ENCODE results near the gene CHD9. TPM values are rescaled to one million over a fixed set of nuclear protein-coding genes. Genes with fewer than 3 reads are reported as not detected.
A peak's percentile ranks its signal among the peaks of the same experiment; 100 is the strongest.

Gene CHD9, protein sequence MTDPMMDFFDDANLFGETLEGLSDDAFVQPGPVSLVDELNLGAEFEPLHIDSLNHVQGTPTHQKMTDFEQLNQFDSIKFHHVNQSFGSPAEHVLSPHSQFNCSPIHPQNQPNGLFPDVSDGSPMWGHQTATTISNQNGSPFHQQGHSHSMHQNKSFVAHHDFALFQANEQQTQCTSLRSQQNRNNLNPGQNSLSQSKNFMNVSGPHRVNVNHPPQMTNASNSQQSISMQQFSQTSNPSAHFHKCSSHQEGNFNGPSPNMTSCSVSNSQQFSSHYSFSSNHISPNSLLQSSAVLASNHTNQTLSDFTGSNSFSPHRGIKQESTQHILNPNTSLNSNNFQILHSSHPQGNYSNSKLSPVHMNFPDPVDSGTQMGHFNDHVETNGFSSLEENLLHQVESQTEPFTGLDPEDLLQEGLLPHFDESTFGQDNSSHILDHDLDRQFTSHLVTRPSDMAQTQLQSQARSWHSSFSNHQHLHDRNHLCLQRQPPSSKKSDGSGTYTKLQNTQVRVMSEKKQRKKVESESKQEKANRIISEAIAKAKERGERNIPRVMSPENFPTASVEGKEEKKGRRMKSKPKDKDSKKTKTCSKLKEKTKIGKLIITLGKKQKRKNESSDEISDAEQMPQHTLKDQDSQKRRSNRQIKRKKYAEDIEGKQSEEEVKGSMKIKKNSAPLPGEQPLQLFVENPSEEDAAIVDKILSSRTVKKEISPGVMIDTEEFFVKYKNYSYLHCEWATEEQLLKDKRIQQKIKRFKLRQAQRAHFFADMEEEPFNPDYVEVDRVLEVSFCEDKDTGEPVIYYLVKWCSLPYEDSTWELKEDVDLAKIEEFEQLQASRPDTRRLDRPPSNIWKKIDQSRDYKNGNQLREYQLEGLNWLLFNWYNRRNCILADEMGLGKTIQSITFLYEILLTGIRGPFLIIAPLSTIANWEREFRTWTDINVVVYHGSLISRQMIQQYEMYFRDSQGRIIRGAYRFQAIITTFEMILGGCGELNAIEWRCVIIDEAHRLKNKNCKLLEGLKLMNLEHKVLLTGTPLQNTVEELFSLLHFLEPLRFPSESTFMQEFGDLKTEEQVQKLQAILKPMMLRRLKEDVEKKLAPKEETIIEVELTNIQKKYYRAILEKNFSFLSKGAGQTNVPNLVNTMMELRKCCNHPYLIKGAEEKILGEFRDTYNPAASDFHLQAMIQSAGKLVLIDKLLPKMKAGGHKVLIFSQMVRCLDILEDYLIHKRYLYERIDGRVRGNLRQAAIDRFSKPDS (N-terminal part only)
- total RNA-seq (10 to 100 TPM; 55.5 to 88.5 (median 85.5) TPM), polyA plus RNA-seq (10 to 100 TPM; 13.8 to 20.1 (median 15.2) TPM)

DNA sequence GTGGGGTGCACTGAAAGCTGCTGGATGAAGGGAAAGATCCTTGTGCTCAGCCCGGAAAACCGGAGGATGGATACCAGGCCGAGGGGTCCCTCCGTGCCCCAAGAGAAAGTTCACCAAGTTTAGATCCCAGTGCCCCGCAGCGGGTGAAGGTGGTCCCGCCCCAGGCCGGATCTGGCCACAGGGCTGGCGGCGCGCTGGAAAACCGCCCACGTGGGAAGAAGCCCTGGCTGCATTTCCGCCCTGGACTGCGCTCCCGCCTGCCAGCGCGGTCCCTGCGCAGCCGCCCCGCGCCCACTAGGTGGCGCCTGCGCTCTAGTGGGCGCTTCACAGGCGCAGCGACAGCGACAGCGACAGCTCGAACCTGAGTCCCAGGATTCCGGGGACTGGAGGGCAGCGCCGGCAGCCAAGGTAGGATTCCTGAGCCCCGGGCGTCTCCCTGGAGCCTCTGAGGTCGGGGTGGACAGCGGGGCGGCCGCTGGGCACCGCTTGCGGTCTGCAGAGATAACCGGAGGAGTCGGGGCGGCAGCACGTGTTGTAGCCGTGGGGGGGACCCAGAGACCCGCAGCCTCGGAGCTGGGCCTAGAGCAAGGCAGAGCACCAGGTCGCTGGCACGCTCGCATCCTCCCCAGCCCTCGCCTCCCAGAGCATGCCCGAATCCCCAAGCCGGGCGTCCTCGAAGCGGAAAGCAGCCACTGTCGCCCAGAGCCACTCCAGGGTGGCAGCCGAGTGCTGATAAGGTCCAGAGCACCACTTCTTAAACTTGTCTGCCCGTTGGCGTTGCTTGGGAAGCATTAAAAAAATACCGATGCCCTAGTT is at the start of gene CHD9:
Gene CHD9, plus strand, starts transcription at position 322 of the 816 bp plus-strand sequence. CDS start 101,099 bp downstream, outside the sequence.
- peaks cover 0 to 50% (median 42%) of the 10 kb centered on the region in 4 donors for H3K4me1 ChIP-seq
- H3K27me3 ChIP-seq, result no peaks in the 10 kb centered on the region
- no peaks in the 10 kb centered on the region for H3K36me3 ChIP-seq
- peak; percentile 94 for DNase-seq
- no peaks in the 10 kb centered on the region for H3K9me3 ChIP-seq
- H3K4me3 ChIP-seq, result peak within 1 kb of the TSS; percentile 51 to 74 (median 64)
- intact Hi-C loops (cut with DNase I), result loop anchor here (1.0 to 5.0 kb wide), 6 partner anchors 44 to 447 kb away; partner anchors contain the start of genes AKTIP and RBL2
- peak within 1 kb of the TSS; percentile 84 to 92 (median 90) for H3K27ac ChIP-seq
- TF ChIP-seq, protein P1, sequence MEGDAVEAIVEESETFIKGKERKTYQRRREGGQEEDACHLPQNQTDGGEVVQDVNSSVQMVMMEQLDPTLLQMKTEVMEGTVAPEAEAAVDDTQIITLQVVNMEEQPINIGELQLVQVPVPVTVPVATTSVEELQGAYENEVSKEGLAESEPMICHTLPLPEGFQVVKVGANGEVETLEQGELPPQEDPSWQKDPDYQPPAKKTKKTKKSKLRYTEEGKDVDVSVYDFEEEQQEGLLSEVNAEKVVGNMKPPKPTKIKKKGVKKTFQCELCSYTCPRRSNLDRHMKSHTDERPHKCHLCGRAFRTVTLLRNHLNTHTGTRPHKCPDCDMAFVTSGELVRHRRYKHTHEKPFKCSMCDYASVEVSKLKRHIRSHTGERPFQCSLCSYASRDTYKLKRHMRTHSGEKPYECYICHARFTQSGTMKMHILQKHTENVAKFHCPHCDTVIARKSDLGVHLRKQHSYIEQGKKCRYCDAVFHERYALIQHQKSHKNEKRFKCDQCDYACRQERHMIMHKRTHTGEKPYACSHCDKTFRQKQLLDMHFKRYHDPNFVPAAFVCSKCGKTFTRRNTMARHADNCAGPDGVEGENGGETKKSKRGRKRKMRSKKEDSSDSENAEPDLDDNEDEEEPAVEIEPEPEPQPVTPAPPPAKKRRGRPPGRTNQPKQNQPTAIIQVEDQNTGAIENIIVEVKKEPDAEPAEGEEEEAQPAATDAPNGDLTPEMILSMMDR (IDR thresholded peaks at IDR 0.05), result peak; percentile 99 to 100 (median 99)
- TF ChIP-seq POLR2A (IDR thresholded peaks at IDR 0.05) (no peak), EP300 (IDR thresholded peaks at IDR 0.05) (no peak), POLR2AphosphoS5 (IDR thresholded peaks at IDR 0.05) (peak in 3 of 4 donors; percentile 2 to 65 (median 40))
- 0 to 1% methylated on average over 62 of the region's 62 CpGs for WGBS, 2 donors

DNA sequence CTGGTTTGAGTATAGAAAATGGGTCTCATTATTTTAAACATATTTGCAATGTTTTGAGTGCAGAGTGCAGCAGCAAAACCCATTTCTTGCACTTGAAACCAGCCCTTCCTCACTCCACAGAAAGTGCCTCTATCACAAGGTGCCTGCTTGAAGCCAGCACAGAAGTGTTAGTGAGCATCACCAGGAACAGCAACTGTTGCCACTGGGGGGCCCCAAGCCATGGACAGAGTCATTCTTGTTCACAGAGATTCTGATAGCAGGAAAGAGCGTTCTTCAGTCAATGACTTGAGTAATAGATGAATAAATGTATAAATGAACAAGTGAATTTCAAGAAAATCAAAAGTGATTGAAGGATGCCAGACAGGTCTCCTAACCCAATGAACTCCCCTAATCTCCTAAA is 47.7 kb upstream of the CHD9 start:
- no peak overlapping the region for H3K4me3 ChIP-seq
- 89 to 97% methylated on average over 1 of the region's 1 CpG for WGBS, 2 donors
- TF ChIP-seq POLR2AphosphoS5 (IDR thresholded peaks at IDR 0.05) (no peak), POLR2A (IDR thresholded peaks at IDR 0.05) (no peak), EP300 (IDR thresholded peaks at IDR 0.05) (no peak)
- TF ChIP-seq, protein P1 (IDR thresholded peaks at IDR 0.05), result no peak
- H3K9me3 ChIP-seq, result no peaks in the 10 kb centered on the region
- H3K27ac ChIP-seq, result no peak overlapping the region
- H3K4me1 ChIP-seq, result no peaks in the 10 kb centered on the region
- H3K36me3 ChIP-seq, result no peaks in the 10 kb centered on the region
- H3K27me3 ChIP-seq, result no peaks in the 10 kb centered on the region
- intact Hi-C loops (cut with DNase I), result no loop called here
- no peak for DNase-seq

GRCh38 chr16:53014287-53014686 is 40.5 kb upstream of the CHD9 start:
- intact Hi-C loops (cut with DNase I), result no loop called here
- 54 to 66% methylated on average over 4 of the region's 4 CpGs for WGBS, 2 donors
- TF ChIP-seq POLR2AphosphoS5 (IDR thresholded peaks at IDR 0.05), result no peak
- no peak for TF ChIP-seq EP300 (IDR thresholded peaks at IDR 0.05)
- TF ChIP-seq, protein P1 (IDR thresholded peaks at IDR 0.05), result no peak
- no peak for TF ChIP-seq POLR2A (IDR thresholded peaks at IDR 0.05)

More at GRCh38 chr16:53014287-53014686, 40.5 kb upstream of the CHD9 start:
- no peak for DNase-seq
- H3K9me3 ChIP-seq, result no peaks in the 10 kb centered on the region
- H3K27me3 ChIP-seq, result no peaks in the 10 kb centered on the region
- H3K36me3 ChIP-seq, result no peaks in the 10 kb centered on the region
- no peak overlapping the region for H3K4me3 ChIP-seq
- H3K27ac ChIP-seq, result no peak overlapping the region
- no peaks in the 10 kb centered on the region for H3K4me1 ChIP-seq

Data from sigmoid colon (tissue), 7 donors.